ENCODE measurements around the gene C9orf50. TPM values are rescaled to one million over a fixed set of nuclear protein-coding genes. Genes with fewer than 3 reads are reported as not detected.

Gene C9orf50
- total RNA-seq, 2 experiments from 2014 or later, result not detected

- Histone ChIP-seq H3K27ac (ENCODE audit: low read depth in 1 of 2, low read length in 2 of 2) (no peak overlapping the region), H3K27me3 (ENCODE audit: control insufficient read depth in 1 of 2, insufficient read depth in 2 of 2, low read length in 2 of 2) (no peaks in the 10 kb centered on the region), H3K4me1 (ENCODE audit: insufficient read depth, low read length) (peaks cover 66% of the 10 kb centered on the region), H3K36me3 (ENCODE audit: insufficient read depth, low read length) (no peaks in the 10 kb centered on the region), H3K4me3 (ENCODE audit: low read length) (no peak overlapping the region), H3K9me3 (ENCODE audit: control insufficient read depth in 1 of 2, insufficient read depth in 1 of 2, low read length in 2 of 2) (no peaks in the 10 kb centered on the region)
- H3K9me3 Mint-ChIP-seq, result no peaks in the 10 kb centered on the region
- peaks cover 4% of the 10 kb centered on the region for H3K36me3 Mint-ChIP-seq (ENCODE audit: low read depth)
- ATAC-seq (ENCODE audit: poor library complexity) (no peak), DNase-seq (no peak)
- TF ChIP-seq, protein P1, sequence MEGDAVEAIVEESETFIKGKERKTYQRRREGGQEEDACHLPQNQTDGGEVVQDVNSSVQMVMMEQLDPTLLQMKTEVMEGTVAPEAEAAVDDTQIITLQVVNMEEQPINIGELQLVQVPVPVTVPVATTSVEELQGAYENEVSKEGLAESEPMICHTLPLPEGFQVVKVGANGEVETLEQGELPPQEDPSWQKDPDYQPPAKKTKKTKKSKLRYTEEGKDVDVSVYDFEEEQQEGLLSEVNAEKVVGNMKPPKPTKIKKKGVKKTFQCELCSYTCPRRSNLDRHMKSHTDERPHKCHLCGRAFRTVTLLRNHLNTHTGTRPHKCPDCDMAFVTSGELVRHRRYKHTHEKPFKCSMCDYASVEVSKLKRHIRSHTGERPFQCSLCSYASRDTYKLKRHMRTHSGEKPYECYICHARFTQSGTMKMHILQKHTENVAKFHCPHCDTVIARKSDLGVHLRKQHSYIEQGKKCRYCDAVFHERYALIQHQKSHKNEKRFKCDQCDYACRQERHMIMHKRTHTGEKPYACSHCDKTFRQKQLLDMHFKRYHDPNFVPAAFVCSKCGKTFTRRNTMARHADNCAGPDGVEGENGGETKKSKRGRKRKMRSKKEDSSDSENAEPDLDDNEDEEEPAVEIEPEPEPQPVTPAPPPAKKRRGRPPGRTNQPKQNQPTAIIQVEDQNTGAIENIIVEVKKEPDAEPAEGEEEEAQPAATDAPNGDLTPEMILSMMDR (IDR thresholded peaks at IDR 0.05), result no peak
- peaks cover 54% of the 10 kb centered on the region for H3K4me1 Mint-ChIP-seq (ENCODE audit: low read depth)
- ChIA-PET CTCF (interaction anchor here (1.1 to 1.7 kb wide), 5 partner anchors 18 to 475 kb away, joined by 3 to 5 read pairs (median 4); no protein-coding TSS in a partner anchor), POLR2A (interaction anchor here (1.2 to 1.4 kb wide), 3 partner anchors 10 to 466 kb away, joined by 3 to 4 read pairs (median 3); no protein-coding TSS in a partner anchor)
- H3K27ac Mint-ChIP-seq, result peak overlapping the region; percentile 81
- H3K27me3 Mint-ChIP-seq, result no peaks in the 10 kb centered on the region
- no peak overlapping the region for H3K4me3 Mint-ChIP-seq
- intact Hi-C loops (cut with DNase I, micrococcal nuclease), result loop anchor here in 1 of 2 experiments (5.0 kb wide), 2 partner anchors 114 to 149 kb away; no protein-coding TSS in a partner anchor
Measured at GRCh38 chr9:129606161-129607026, 14.5 kb downstream of the C9orf50 start.

DNA sequence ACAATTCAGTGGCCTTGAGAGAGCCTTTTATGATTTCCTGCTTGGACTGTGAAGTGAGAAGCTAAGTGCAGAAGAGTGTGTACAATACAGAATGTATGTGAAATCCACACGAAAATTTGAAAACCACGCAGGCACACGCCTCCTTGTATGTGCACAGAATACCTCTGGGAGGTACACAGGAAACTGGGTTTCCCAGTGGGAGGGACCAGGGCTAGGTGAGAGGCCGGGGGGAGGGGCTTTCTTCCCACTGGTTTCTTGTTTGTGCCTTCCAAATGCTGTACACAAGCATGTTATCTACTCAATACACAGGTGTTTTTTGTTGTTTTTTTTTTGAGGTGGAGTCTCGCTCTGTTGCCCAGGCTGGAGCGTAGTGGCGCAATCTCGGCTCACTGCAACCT, 16.1 kb downstream of the C9orf50 start:
- ATAC-seq (ENCODE audit: poor library complexity) (no peak), DNase-seq (peak in 3 of 14 experiments; percentile 49 to 60 (median 50))
- CTCF ChIA-PET, result interaction anchor here (1.2 kb wide), 1 partner anchor 19 kb away, joined by 3 read pairs; no protein-coding TSS in a partner anchor
- Histone ChIP-seq H3K27ac (ENCODE audit: low read depth in 1 of 2, low read length in 2 of 2) (no peak overlapping the region), H3K36me3 (ENCODE audit: insufficient read depth, low read length) (no peaks in the 10 kb centered on the region), H3K4me1 (ENCODE audit: insufficient read depth, low read length) (peaks cover 55% of the 10 kb centered on the region), H3K9me3 (ENCODE audit: control insufficient read depth in 1 of 2, insufficient read depth in 1 of 2, low read length in 2 of 2) (no peaks in the 10 kb centered on the region), H3K27me3 (ENCODE audit: control insufficient read depth in 1 of 2, insufficient read depth in 2 of 2, low read length in 2 of 2) (no peaks in the 10 kb centered on the region), H3K4me3 (ENCODE audit: low read length) (no peak overlapping the region)
- no peaks in the 10 kb centered on the region for H3K27me3 Mint-ChIP-seq
- H3K4me3 Mint-ChIP-seq, result peak overlapping the region; percentile 58
- H3K4me1 Mint-ChIP-seq (ENCODE audit: low read depth), result peaks cover 44% of the 10 kb centered on the region
- H3K36me3 Mint-ChIP-seq (ENCODE audit: low read depth), result peaks cover 2% of the 10 kb centered on the region
- H3K9me3 Mint-ChIP-seq, result no peaks in the 10 kb centered on the region
- TF ChIP-seq, protein P1 (IDR thresholded peaks at IDR 0.05), result no peak
- H3K27ac Mint-ChIP-seq, result peak overlapping the region; percentile 28
- POLR2A ChIA-PET, result no interaction called here
- intact Hi-C loops (cut with DNase I, micrococcal nuclease), result loop anchor here in 1 of 2 experiments (5.0 kb wide), 2 partner anchors 112 to 147 kb away; no protein-coding TSS in a partner anchor

DNA sequence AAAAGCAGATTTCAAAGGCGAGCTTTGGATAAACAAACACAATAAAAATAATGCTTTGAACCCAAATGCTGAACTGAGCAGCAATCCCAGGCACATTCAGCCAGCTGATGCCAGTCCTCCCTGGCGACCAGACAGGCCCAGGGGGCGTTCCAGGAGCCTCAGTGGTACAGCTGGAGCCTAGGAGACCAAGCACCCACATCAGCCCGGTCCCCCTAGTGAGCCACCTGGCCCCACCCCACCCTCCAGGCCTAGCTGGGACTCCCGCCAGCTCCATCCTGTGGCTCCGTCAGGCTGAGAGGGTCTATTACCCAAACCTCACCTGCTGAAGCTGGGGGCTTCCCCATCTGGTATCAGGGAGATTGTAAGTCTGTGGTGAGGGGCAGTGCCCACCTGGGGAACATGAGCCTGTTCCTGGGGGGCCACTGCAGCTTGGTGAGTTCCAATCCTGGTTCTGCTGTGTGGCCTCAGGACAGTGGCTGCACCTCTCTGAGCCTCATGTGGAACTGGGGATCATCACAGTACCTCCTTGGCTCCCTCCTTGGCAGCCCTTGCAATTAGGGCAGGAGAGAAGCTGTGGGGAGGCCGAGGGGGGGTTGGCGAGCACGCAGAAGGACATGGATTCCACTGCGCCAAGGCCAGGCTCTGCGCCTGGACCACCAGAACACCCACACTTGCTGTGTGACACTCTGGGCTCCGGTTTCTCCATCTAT, 16.7 kb downstream of the C9orf50 start:
- peaks cover 50% of the 10 kb centered on the region for H3K4me1 ChIP-seq (ENCODE audit: insufficient read depth, low read length)
- POLR2A ChIA-PET, result no interaction called here
- H3K27me3 ChIP-seq (ENCODE audit: control insufficient read depth in 1 of 2, insufficient read depth in 2 of 2, low read length in 2 of 2), result no peaks in the 10 kb centered on the region
- no peak overlapping the region for H3K4me3 ChIP-seq (ENCODE audit: low read length)
- no peaks in the 10 kb centered on the region for H3K27me3 Mint-ChIP-seq
- DNase-seq, result no peak
- H3K9me3 Mint-ChIP-seq, result no peaks in the 10 kb centered on the region
- CTCF ChIA-PET, result no interaction called here
- no peak overlapping the region for H3K27ac ChIP-seq (ENCODE audit: low read depth in 1 of 2, low read length in 2 of 2)
- TF ChIP-seq, protein P1 (IDR thresholded peaks at IDR 0.05), result no peak
- intact Hi-C loops (cut with DNase I, micrococcal nuclease), result no loop called here
- H3K27ac Mint-ChIP-seq, result peak overlapping the region; percentile 28
- no peaks in the 10 kb centered on the region for H3K36me3 ChIP-seq (ENCODE audit: insufficient read depth, low read length)
- no peaks in the 10 kb centered on the region for H3K9me3 ChIP-seq (ENCODE audit: control insufficient read depth in 1 of 2, insufficient read depth in 1 of 2, low read length in 2 of 2)
- no peaks in the 10 kb centered on the region for H3K36me3 Mint-ChIP-seq (ENCODE audit: low read depth)
- H3K4me1 Mint-ChIP-seq (ENCODE audit: low read depth), result peaks cover 41% of the 10 kb centered on the region
- ATAC-seq (ENCODE audit: poor library complexity), result no peak
- no peak overlapping the region for H3K4me3 Mint-ChIP-seq
